ENCODE measurements around the gene GPC5. TPM values are rescaled to one million over a fixed set of nuclear protein-coding genes. Genes with fewer than 3 reads are reported as not detected.

Gene GPC5
- total RNA-seq, 2 donors from 2014 or later, result 0.22 to 0.51 TPM

DNA sequence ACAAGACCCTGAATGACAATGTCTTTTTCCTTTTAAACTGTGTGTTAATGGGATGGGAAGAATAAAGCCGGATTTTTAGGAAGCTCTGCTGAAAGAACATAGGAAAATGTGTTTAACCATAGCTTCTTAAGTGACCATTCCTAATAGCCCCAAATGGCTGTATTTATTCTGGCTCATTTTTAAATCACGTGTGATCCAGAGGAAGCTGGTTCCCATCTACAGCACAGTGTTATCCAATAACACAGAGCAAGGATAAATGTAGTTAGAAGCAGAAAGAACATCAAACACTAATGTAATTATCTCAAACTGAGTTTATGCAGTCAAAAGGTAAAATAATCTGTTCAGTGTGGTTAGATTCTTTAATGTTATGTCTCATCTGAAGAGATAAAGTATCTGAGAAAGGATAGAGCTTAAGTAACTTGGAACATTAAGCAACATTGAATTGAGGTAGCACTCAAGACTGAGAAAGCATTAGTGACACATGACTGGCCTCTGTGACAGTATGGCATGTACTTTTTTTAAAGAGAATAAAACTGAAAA, 853.3 kb downstream of the GPC5 start:
- Histone ChIP-seq H3K4me1 (ENCODE audit: control insufficient read depth, insufficient read depth, low read length) (no peaks in the 10 kb centered on the region), H3K36me3 (ENCODE audit: control insufficient read depth, insufficient read depth, low read length) (no peaks in the 10 kb centered on the region), H3K27me3 (ENCODE audit: control insufficient read depth, insufficient read depth, low read length, poor library complexity, severe bottlenecking) (no peaks in the 10 kb centered on the region), H3K9me3 (ENCODE audit: control insufficient read depth, low read length) (no peaks in the 10 kb centered on the region), H3K9ac (ENCODE audit: extremely low read depth, low read length, poor library complexity, severe bottlenecking) (no peak overlapping the region), H3K4me3 (ENCODE audit: low read length) (no peak overlapping the region), H3K27ac (ENCODE audit: low read depth, low read length) (no peak overlapping the region)
- no peaks in the 10 kb centered on the region for H3K4me1 Mint-ChIP-seq
- H3K27me3 Mint-ChIP-seq (ENCODE audit: insufficient read depth), result peaks cover 3% of the 10 kb centered on the region
- no peak overlapping the region for H3K27ac Mint-ChIP-seq
- 96% methylated on average over 2 of the region's 2 CpGs; no CpG with 5 or more reads in 1 of the 2 experiments for WGBS, 2 experiments (ENCODE audit: insufficient coverage in 1 of 2, insufficient read length in 1 of 2)
- no peaks in the 10 kb centered on the region for H3K36me3 Mint-ChIP-seq (ENCODE audit: low read depth)
- H3K4me3 Mint-ChIP-seq, result no peak overlapping the region
- no peaks in the 10 kb centered on the region for H3K9me3 Mint-ChIP-seq
- DNase-seq, result no peak
- TF ChIP-seq, protein P1, sequence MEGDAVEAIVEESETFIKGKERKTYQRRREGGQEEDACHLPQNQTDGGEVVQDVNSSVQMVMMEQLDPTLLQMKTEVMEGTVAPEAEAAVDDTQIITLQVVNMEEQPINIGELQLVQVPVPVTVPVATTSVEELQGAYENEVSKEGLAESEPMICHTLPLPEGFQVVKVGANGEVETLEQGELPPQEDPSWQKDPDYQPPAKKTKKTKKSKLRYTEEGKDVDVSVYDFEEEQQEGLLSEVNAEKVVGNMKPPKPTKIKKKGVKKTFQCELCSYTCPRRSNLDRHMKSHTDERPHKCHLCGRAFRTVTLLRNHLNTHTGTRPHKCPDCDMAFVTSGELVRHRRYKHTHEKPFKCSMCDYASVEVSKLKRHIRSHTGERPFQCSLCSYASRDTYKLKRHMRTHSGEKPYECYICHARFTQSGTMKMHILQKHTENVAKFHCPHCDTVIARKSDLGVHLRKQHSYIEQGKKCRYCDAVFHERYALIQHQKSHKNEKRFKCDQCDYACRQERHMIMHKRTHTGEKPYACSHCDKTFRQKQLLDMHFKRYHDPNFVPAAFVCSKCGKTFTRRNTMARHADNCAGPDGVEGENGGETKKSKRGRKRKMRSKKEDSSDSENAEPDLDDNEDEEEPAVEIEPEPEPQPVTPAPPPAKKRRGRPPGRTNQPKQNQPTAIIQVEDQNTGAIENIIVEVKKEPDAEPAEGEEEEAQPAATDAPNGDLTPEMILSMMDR (conservative IDR thresholded peaks at IDR 0.05), result no peak

DNA sequence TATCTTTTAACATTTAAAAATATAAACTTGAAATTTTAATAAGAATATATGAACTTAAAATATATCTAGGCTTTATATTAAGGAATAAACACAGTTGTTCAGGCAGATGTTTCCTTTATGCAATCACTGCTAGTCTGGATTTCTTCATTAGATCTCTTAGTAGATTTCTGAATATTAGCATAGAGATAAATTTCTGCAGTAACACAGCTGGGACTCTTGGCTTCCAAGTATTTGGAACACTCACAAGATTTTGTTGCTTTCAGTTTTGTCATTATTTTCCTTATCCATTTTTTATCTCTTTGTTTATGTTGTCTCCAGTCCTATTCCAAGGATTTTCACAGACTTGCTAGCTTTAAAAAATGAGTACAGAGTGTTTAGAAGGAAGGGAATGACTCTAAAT, 857.1 kb downstream of the GPC5 start:
- Mint-ChIP-seq H3K27ac (no peak overlapping the region), H3K9me3 (no peaks in the 10 kb centered on the region), H3K4me3 (no peak overlapping the region), H3K36me3 (ENCODE audit: low read depth) (no peaks in the 10 kb centered on the region), H3K27me3 (ENCODE audit: insufficient read depth) (peaks cover 3% of the 10 kb centered on the region), H3K4me1 (no peaks in the 10 kb centered on the region)
- Histone ChIP-seq H3K4me1 (ENCODE audit: control insufficient read depth, insufficient read depth, low read length) (no peaks in the 10 kb centered on the region), H3K9me3 (ENCODE audit: control insufficient read depth, low read length) (no peaks in the 10 kb centered on the region), H3K27ac (ENCODE audit: low read depth, low read length) (no peak overlapping the region), H3K9ac (ENCODE audit: extremely low read depth, low read length, poor library complexity, severe bottlenecking) (no peak overlapping the region), H3K27me3 (ENCODE audit: control insufficient read depth, insufficient read depth, low read length, poor library complexity, severe bottlenecking) (no peaks in the 10 kb centered on the region), H3K4me3 (ENCODE audit: low read length) (no peak overlapping the region), H3K36me3 (ENCODE audit: control insufficient read depth, insufficient read depth, low read length) (no peaks in the 10 kb centered on the region)
- DNase-seq, result no peak
- TF ChIP-seq, protein P1 (conservative IDR thresholded peaks at IDR 0.05), result no peak

DNA sequence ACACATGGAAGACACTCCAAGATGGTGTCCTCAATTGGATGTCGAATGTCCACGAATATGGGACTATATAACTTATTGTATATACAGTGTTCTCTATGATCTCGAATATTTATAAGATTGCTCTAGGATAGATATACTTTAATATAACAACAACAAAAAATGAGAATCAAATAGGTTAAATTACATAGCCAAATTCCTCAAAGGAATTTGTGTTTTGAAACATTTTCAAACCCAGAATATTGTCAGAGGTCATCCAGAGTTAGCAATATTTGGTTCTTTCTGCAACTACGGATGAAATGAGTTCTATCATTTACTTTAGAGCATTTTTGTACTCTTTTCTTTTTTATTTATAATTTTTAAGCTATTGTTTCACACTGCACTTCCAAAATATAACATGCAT, 857.8 kb downstream of the GPC5 start:
- Mint-ChIP-seq H3K27ac (no peak overlapping the region), H3K36me3 (ENCODE audit: low read depth) (no peaks in the 10 kb centered on the region), H3K9me3 (no peaks in the 10 kb centered on the region), H3K27me3 (ENCODE audit: insufficient read depth) (peaks cover 3% of the 10 kb centered on the region), H3K4me3 (no peak overlapping the region), H3K4me1 (no peaks in the 10 kb centered on the region)
- no peak for DNase-seq
- Histone ChIP-seq H3K4me1 (ENCODE audit: control insufficient read depth, insufficient read depth, low read length) (no peaks in the 10 kb centered on the region), H3K27ac (ENCODE audit: low read depth, low read length) (no peak overlapping the region), H3K9me3 (ENCODE audit: control insufficient read depth, low read length) (no peaks in the 10 kb centered on the region), H3K4me3 (ENCODE audit: low read length) (no peak overlapping the region), H3K27me3 (ENCODE audit: control insufficient read depth, insufficient read depth, low read length, poor library complexity, severe bottlenecking) (no peaks in the 10 kb centered on the region), H3K9ac (ENCODE audit: extremely low read depth, low read length, poor library complexity, severe bottlenecking) (no peak overlapping the region), H3K36me3 (ENCODE audit: control insufficient read depth, insufficient read depth, low read length) (no peaks in the 10 kb centered on the region)
- no CpG with 5 or more reads among the region's 4 CpGs for WGBS, 2 experiments (ENCODE audit: insufficient coverage in 1 of 2, insufficient read length in 1 of 2)
- TF ChIP-seq, protein P1 (conservative IDR thresholded peaks at IDR 0.05), result no peak
